ENCODE measurements around the gene PRKCE.

GRCh38 chr2:45992021-45992740 is 340.7 kb downstream of the PRKCE start:
- TF ChIP-seq CTCF (IDR thresholded peaks at IDR 0.05; ENCODE audit: low read depth, low read length, missing input control), result no peak
- TF ChIP-seq TAF1 (conservative IDR thresholded peaks at IDR 0.05), result no peak
- TF ChIP-seq REST (IDR thresholded peaks at IDR 0.05), result peak; percentile 91
- peak; percentile 62 to 68 for TF ChIP-seq RAD21 (IDR thresholded peaks at IDR 0.05)
- TF ChIP-seq EGR1 (IDR thresholded peaks at IDR 0.05; ENCODE audit: low read depth in 2 of 2), result peak; percentile 57 to 93
- peak; percentile 97 for TF ChIP-seq MAX (IDR thresholded peaks at IDR 0.05)
- peak; percentile 99 for TF ChIP-seq ATF3 (IDR thresholded peaks at IDR 0.05)
- TF ChIP-seq HNF4A (conservative IDR thresholded peaks at IDR 0.05), result peak; percentile 90 to 91
- peak; percentile 98 for TF ChIP-seq JUND (IDR thresholded peaks at IDR 0.05)
- TF ChIP-seq YY1 (IDR thresholded peaks at IDR 0.05), result peak; percentile 82

All from liver (tissue), 3 donors.